HCT116 (cell line): ENCODE measurements around the gene NSMF. TPM values are rescaled to one million over a fixed set of nuclear protein-coding genes. Genes with fewer than 3 reads are reported as not detected.

Experiments used
- ATAC-seq: fragments of 200-7000 bp; cut with Tn5 transposase; 2 replicates; pipeline ENCODE4 v1.9.1; 2020; ENCODE audit warnings: mild to moderate bottlenecking, moderate library complexity
- BruUV-seq: library from RNA; stranded (reverse); fragments of 400-500 nt; replicated peaks from 2 replicates; lab custom pipeline; 2021; lab: Mats Ljungman, UMichigan
- CTCF ChIA-PET: fragments of 300-600 bp; sonication (Branson Sonifier 250); formaldehyde crosslinking; loops from one replicate; lab custom pipeline; 2021; ENCODE audit warnings: antibody characterized with exemption; lab: Charles Lee
- POLR2A ChIA-PET: fragments of 300-600, 350-600 bp; sonication (Branson Sonifier 250); formaldehyde crosslinking; loops from one replicate; lab custom pipeline; 2021; ENCODE audit warnings: antibody characterized with exemption; lab: Charles Lee
- RAD21 ChIA-PET, 2 experiments: fragments of 300-600 bp; sonication (Branson Sonifier 250); formaldehyde crosslinking; loops; one replicate each; lab custom pipeline; 2023; ENCODE audit warnings: low total read pairs in 2 of 2; ENCODE audit not compliant: uncharacterized antibody in 2 of 2, unreplicated experiment in 2 of 2, low non-redundant PET in 1 of 2; lab: Charles Lee
- DNase-seq: peaks from one replicate; pipeline ENCODE4 v3.0.0-alpha.2; 2010; ENCODE audit warnings: low read depth, low spot score
- H2AFZ ChIP-seq: fragments of 200-600 bp; shearing (Covaris generic), sonication (generic); 2 replicates; pipeline ENCODE4 v1.6.1; 2017; ENCODE audit warnings: low read depth, mixed run types, mixed read lengths, antibody characterized with exemption, low read length; ENCODE audit not compliant: poor library complexity, severe bottlenecking
- H3K27ac ChIP-seq: 2 replicates; pipeline ENCODE4 v1.5.1; 2012; ENCODE audit warnings: low read depth, low read length
- H3K27me3 ChIP-seq: fragments of 200-600 bp; sonication (generic); 2 replicates; pipeline ENCODE4 v1.6.1; 2016; ENCODE audit warnings: mixed run types, low read length, mixed read lengths; ENCODE audit not compliant: insufficient read depth
- H3K36me3 ChIP-seq, 2 experiments: fragments of 200-500 bp in 1 of 2; fragments of 200-600 bp in 1 of 2; sonication (Bioruptor generic) in 1 of 2; sonication (generic) in 1 of 2; 2 replicates each; pipeline versions ENCODE4 v1.5.1 to v1.6.1; 2014 to 2016; ENCODE audit warnings: low read length in 2 of 2, inconsistent platforms in 1 of 2, mixed read lengths in 1 of 2, mixed run types in 1 of 2; ENCODE audit not compliant: insufficient read depth in 2 of 2, control insufficient read depth in 1 of 2
- H3K4me1 ChIP-seq, 2 experiments: fragments of 200-600 bp in 1 of 2; sonication (generic) in 1 of 2; 2 replicates each; pipeline versions ENCODE4 v1.5.1 to v1.6.1; 2012 to 2017; ENCODE audit warnings: low read length in 2 of 2, inconsistent platforms in 1 of 2, mild to moderate bottlenecking in 1 of 2, mixed read lengths in 1 of 2, mixed run types in 1 of 2, moderate library complexity in 1 of 2; ENCODE audit not compliant: insufficient read depth in 2 of 2, control insufficient read depth in 1 of 2
- H3K4me2 ChIP-seq: fragments of 200-600 bp; sonication (generic); 2 replicates; pipeline ENCODE4 v1.6.1; 2017; ENCODE audit warnings: mixed run types, low read length, mixed read lengths
- H3K4me3 ChIP-seq, 2 experiments: fragments of 200-600 bp in 1 of 2; sonication (generic) in 1 of 2; replicated peaks in 1 of 2; 2 replicates each; pipeline ENCODE4 v1.5.1; 2011 to 2016; ENCODE audit warnings: low read length in 2 of 2, control low read depth in 1 of 2, low read depth in 1 of 2, mild to moderate bottlenecking in 1 of 2, mixed read lengths in 1 of 2, mixed run types in 1 of 2
- H3K79me2 ChIP-seq: fragments of 200-600 bp; sonication (generic); 2 replicates; pipeline ENCODE4 v1.6.1; 2017; ENCODE audit warnings: mild to moderate bottlenecking, mixed run types, low read length, moderate library complexity, mixed read lengths; ENCODE audit not compliant: insufficient read depth
- H3K9ac ChIP-seq: fragments of 200-600 bp; sonication (generic); 2 replicates; pipeline ENCODE4 v1.6.1; 2016; ENCODE audit warnings: low read length, mixed read lengths
- H3K9me2 ChIP-seq: fragments of 200-600 bp; sonication (generic), shearing (Covaris generic); 2 replicates; pipeline ENCODE4 v1.6.1; 2017; ENCODE audit warnings: mixed run types, mild to moderate bottlenecking, moderate library complexity; ENCODE audit not compliant: insufficient read depth
- H3K9me3 ChIP-seq, 2 experiments: fragments of 200-500 bp in 1 of 2; fragments of 200-600 bp in 1 of 2; sonication (Bioruptor generic) in 1 of 2; sonication (generic) in 1 of 2; 2 replicates each; pipeline ENCODE4 v1.6.1; 2014 to 2017; ENCODE audit warnings: low read length in 2 of 2, mixed read lengths in 2 of 2, inconsistent platforms in 1 of 2, low read depth in 1 of 2, mild to moderate bottlenecking in 1 of 2, mixed run types in 1 of 2, moderate library complexity in 1 of 2; ENCODE audit not compliant: control insufficient read depth in 1 of 2, insufficient read depth in 1 of 2
- H4K20me1 ChIP-seq: fragments of 200-600 bp; sonication (generic), shearing (Covaris generic); 2 replicates; pipeline ENCODE4 v1.6.1; 2017; ENCODE audit warnings: mixed run types, mild to moderate bottlenecking, moderate library complexity; ENCODE audit not compliant: insufficient read depth
- ELF1 ChIP-seq: IDR thresholded peaks from 2 replicates; pipeline ENCODE4 v1.6.1; 2012; ENCODE audit warnings: low read depth, borderline replicate concordance
- EZH2 ChIP-seq: fragments of 200-600 bp; sonication (generic); IDR thresholded peaks from 2 replicates; pipeline ENCODE4 v1.6.1; 2017; ENCODE audit warnings: antibody characterized with exemption, mixed run types
- JUND ChIP-seq: IDR thresholded peaks from 2 replicates; pipeline ENCODE4 v1.6.1; 2012
- SP1 ChIP-seq: IDR thresholded peaks from 2 replicates; pipeline ENCODE4 v1.6.1; 2012; ENCODE audit warnings: low read depth
- SRF ChIP-seq: IDR thresholded peaks from 2 replicates; pipeline ENCODE4 v1.6.1; 2012; ENCODE audit warnings: low read depth
- intact Hi-C: fragments of 100-400 bp; cut with micrococcal nuclease; formaldehyde crosslinking; loops from 2 replicates; pipeline ENCODE4 v1.10.0; 2022
- total RNA-seq: library from RNA; stranded (reverse); gene quantifications from one replicate; pipeline ENCODE4 v1.2.1, GENCODE V29; 2021; ENCODE audit not compliant: unreplicated experiment

Gene NSMF
- total RNA-seq, 1 experiment from 2014 or later: 81.9 TPM

DNA sequence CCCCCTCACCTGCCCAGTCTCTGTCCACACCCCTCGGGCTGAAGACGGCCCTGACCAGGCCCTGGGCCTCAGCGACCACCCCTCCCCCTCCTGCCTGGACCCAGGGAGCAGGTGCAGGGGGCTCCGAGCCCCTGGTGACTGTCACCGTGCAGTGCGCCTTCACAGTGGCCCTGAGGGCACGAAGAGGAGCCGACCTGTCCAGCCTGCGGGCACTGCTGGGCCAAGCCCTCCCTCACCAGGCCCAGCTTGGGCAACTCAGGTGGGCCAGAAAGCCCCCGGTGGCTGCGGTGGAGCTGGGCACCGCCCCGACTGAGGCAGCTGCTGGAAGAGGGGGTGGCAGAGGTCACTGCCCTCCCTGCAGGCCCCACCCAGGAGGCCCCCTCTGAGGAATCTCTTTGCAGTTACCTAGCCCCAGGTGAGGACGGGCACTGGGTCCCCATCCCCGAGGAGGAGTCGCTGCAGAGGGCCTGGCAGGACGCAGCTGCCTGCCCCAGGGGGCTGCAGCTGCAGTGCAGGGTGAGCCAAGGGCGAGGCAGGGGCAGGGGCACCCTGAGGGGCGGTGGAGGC is 25.7 kb downstream of the NSMF start:
- Histone ChIP-seq H4K20me1 (no peaks in the 10 kb centered on the region), H3K27ac (no peak overlapping the region), H3K4me3 (no peak overlapping the region), H2AFZ (no peak overlapping the region), H3K4me2 (no peak overlapping the region), H3K27me3 (no peaks in the 10 kb centered on the region), H3K36me3 (no peaks in the 10 kb centered on the region), H3K9me2 (no peaks in the 10 kb centered on the region), H3K4me1 (peaks cover 38 to 48% of the 10 kb centered on the region in 2 experiments), H3K79me2 (no peaks in the 10 kb centered on the region), H3K9me3 (no peaks in the 10 kb centered on the region), H3K9ac (no peak overlapping the region)
- ATAC-seq: no peak
- BruUV-seq: no TSS peak
- no peak for DNase-seq
- RAD21 ChIA-PET: no interaction called here
- CTCF ChIA-PET: no interaction called here
- intact Hi-C loops: no loop called here
- TF ChIP-seq EZH2: no peak
- POLR2A ChIA-PET: no interaction called here

DNA sequence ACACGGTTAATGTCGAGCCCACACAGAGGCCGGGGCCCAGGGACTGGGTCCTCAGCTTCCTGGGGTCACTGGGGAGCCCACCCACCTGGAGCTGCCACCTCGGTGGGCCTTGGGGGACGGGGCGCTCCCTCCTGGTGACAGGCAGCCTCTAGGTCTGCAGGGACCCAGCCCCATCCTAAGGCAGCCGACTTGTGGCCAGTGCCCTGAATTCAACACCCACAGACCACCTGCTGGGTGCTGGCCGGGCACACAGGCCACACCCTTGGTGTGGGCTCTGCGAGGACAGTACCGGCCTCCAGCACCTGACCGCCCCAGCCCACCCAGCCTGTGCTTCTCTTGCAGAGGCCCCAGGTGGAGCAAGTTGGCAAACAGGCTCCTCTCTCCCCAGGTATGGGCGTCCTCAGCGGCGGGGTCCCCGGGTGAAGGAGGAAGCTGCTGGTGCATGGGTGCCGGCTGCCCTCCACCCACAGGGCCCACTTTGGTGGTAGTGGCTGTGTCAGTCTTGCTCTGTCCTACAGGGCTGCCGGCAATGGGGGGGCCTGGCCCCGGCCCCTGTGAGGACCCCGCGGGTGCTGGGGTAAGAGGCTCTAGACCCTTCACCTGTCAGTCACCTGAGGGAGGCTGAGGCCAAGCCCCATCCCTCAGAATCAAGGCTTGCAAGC is 26.3 kb downstream of the NSMF start:
- no peak overlapping the region for H3K4me2 ChIP-seq
- no peak overlapping the region for H2AFZ ChIP-seq
- intact Hi-C loops: no loop called here
- ChIA-PET RAD21 (no interaction called here), POLR2A (interaction anchor here (1.1 kb wide), 1 partner anchor 8 kb away, joined by 4 read pairs; the partner anchor contains the start of gene ENTPD8), CTCF (no interaction called here)
- peaks cover 36 to 50% of the 10 kb centered on the region in 2 experiments for H3K4me1 ChIP-seq
- H3K27me3 ChIP-seq: no peaks in the 10 kb centered on the region
- no peak overlapping the region for H3K9ac ChIP-seq
- no peak for ATAC-seq
- no peaks in the 10 kb centered on the region for H3K36me3 ChIP-seq
- no peak for DNase-seq
- no peak overlapping the region; the same call in 1 of the 2 replicates for H3K27ac ChIP-seq
- H3K79me2 ChIP-seq: no peaks in the 10 kb centered on the region
- no peaks in the 10 kb centered on the region for H3K9me3 ChIP-seq
- no peaks in the 10 kb centered on the region for H4K20me1 ChIP-seq
- no TSS peak for BruUV-seq
- no peak overlapping the region for H3K4me3 ChIP-seq
- TF ChIP-seq JUND (no peak), SRF (no peak), SP1 (no peak), ELF1 (no peak)
- TF ChIP-seq, all 23 proteins: peak for 0
- no peaks in the 10 kb centered on the region for H3K9me2 ChIP-seq
